ENCODE measurements around the gene SIRT2. TPM values are rescaled to one million over a fixed set of nuclear protein-coding genes. Genes with fewer than 3 reads are reported as not detected.

The SIRT2 gene
- total and polyA plus RNA-seq, 2 of the 13 experiments (the other 11 are each of a cell fraction or from before 2014, with no cell fraction given) = 22.3 to 26.1 TPM

DNA sequence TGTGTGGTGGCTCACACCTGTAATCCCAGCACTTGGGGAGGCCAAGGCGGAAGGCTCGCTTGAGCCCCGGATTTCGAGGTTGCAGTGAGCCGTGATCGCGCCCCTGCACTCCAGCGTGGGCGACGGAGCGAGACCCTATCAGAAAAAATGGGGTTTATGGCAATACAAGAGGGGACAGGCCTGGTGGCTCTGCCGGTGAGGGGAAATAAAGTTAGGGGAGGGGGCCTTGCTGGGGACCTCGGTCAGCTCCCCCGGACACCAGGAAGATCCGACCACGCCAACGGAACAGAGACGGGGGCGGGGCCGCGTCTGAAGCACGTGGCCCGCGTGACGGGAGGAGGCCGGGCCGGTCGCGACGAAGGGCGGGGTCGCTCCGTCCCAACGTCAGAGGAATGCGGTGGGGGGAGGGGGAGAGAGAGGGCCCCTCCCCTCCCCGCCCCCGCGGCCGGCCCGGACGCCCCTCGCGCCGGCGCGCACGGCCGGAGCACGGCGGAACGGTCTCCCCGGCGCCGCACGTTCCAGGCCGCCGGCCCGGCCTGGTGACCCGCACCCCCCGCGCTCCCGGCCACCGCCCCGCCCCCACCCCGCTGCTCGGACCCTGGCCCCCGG is 47.7 kb downstream of the SIRT2 start (continued):
- TF ChIP-seq, protein P1, sequence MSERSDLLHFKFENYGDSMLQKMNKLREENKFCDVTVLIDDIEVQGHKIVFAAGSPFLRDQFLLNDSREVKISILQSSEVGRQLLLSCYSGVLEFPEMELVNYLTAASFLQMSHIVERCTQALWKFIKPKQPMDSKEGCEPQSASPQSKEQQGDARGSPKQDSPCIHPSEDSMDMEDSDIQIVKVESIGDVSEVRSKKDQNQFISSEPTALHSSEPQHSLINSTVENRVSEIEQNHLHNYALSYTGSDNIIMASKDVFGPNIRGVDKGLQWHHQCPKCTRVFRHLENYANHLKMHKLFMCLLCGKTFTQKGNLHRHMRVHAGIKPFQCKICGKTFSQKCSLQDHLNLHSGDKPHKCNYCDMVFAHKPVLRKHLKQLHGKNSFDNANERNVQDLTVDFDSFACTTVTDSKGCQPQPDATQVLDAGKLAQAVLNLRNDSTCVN (CRISPR knock-in tag; IDR thresholded peaks at IDR 0.05; ENCODE audit: borderline replicate concordance) = no peak; the same call in 1 of the 2 replicates
- TF ChIP-seq, protein P2, sequence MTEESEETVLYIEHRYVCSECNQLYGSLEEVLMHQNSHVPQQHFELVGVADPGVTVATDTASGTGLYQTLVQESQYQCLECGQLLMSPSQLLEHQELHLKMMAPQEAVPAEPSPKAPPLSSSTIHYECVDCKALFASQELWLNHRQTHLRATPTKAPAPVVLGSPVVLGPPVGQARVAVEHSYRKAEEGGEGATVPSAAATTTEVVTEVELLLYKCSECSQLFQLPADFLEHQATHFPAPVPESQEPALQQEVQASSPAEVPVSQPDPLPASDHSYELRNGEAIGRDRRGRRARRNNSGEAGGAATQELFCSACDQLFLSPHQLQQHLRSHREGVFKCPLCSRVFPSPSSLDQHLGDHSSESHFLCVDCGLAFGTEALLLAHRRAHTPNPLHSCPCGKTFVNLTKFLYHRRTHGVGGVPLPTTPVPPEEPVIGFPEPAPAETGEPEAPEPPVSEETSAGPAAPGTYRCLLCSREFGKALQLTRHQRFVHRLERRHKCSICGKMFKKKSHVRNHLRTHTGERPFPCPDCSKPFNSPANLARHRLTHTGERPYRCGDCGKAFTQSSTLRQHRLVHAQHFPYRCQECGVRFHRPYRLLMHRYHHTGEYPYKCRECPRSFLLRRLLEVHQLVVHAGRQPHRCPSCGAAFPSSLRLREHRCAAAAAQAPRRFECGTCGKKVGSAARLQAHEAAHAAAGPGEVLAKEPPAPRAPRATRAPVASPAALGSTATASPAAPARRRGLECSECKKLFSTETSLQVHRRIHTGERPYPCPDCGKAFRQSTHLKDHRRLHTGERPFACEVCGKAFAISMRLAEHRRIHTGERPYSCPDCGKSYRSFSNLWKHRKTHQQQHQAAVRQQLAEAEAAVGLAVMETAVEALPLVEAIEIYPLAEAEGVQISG (CRISPR knock-in tag; IDR thresholded peaks at IDR 0.05) = no peak; the same call in 1 of the 2 replicates
- TF ChIP-seq KAT7 (CRISPR knock-in tag; IDR thresholded peaks at IDR 0.05; ENCODE audit: borderline replicate concordance) = no peak
- peak; percentile 50; the same call in 1 of the 2 replicates for TF ChIP-seq NFYC (CRISPR knock-in tag; IDR thresholded peaks at IDR 0.05)
- TF ChIP-seq, protein P3, sequence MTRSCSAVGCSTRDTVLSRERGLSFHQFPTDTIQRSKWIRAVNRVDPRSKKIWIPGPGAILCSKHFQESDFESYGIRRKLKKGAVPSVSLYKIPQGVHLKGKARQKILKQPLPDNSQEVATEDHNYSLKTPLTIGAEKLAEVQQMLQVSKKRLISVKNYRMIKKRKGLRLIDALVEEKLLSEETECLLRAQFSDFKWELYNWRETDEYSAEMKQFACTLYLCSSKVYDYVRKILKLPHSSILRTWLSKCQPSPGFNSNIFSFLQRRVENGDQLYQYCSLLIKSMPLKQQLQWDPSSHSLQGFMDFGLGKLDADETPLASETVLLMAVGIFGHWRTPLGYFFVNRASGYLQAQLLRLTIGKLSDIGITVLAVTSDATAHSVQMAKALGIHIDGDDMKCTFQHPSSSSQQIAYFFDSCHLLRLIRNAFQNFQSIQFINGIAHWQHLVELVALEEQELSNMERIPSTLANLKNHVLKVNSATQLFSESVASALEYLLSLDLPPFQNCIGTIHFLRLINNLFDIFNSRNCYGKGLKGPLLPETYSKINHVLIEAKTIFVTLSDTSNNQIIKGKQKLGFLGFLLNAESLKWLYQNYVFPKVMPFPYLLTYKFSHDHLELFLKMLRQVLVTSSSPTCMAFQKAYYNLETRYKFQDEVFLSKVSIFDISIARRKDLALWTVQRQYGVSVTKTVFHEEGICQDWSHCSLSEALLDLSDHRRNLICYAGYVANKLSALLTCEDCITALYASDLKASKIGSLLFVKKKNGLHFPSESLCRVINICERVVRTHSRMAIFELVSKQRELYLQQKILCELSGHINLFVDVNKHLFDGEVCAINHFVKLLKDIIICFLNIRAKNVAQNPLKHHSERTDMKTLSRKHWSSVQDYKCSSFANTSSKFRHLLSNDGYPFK (CRISPR knock-in tag; IDR thresholded peaks at IDR 0.05; ENCODE audit: borderline replicate concordance) = no peak
- TF ChIP-seq, protein P4, sequence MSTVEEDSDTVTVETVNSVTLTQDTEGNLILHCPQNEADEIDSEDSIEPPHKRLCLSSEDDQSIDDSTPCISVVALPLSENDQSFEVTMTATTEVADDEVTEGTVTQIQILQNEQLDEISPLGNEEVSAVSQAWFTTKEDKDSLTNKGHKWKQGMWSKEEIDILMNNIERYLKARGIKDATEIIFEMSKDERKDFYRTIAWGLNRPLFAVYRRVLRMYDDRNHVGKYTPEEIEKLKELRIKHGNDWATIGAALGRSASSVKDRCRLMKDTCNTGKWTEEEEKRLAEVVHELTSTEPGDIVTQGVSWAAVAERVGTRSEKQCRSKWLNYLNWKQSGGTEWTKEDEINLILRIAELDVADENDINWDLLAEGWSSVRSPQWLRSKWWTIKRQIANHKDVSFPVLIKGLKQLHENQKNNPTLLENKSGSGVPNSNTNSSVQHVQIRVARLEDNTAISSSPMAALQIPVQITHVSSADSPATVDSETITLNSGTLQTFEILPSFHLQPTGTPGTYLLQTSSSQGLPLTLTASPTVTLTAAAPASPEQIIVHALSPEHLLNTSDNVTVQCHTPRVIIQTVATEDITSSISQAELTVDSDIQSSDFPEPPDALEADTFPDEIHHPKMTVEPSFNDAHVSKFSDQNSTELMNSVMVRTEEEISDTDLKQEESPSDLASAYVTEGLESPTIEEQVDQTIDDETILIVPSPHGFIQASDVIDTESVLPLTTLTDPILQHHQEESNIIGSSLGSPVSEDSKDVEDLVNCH (CRISPR knock-in tag; IDR thresholded peaks at IDR 0.05) = no peak
- peak; percentile 62; the same call in 1 of the 2 replicates for TF ChIP-seq BRD4 (CRISPR knock-in tag; IDR thresholded peaks at IDR 0.05)
- TF ChIP-seq, protein P5, sequence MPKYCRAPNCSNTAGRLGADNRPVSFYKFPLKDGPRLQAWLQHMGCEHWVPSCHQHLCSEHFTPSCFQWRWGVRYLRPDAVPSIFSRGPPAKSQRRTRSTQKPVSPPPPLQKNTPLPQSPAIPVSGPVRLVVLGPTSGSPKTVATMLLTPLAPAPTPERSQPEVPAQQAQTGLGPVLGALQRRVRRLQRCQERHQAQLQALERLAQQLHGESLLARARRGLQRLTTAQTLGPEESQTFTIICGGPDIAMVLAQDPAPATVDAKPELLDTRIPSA (CRISPR knock-in tag; IDR thresholded peaks at IDR 0.05; ENCODE audit: borderline replicate concordance) = no peak
- TF ChIP-seq, protein P6, sequence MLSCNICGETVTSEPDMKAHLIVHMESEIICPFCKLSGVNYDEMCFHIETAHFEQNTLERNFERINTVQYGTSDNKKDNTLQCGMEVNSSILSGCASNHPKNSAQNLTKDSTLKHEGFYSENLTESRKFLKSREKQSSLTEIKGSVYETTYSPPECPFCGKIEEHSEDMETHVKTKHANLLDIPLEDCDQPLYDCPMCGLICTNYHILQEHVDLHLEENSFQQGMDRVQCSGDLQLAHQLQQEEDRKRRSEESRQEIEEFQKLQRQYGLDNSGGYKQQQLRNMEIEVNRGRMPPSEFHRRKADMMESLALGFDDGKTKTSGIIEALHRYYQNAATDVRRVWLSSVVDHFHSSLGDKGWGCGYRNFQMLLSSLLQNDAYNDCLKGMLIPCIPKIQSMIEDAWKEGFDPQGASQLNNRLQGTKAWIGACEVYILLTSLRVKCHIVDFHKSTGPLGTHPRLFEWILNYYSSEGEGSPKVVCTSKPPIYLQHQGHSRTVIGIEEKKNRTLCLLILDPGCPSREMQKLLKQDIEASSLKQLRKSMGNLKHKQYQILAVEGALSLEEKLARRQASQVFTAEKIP (CRISPR knock-in tag; IDR thresholded peaks at IDR 0.05; ENCODE audit: borderline replicate concordance) = no peak
- 0 out of 2 replicates have a peak, but pooled peaks have one; percentile 32 for TF ChIP-seq ZNF678 (CRISPR knock-in tag; IDR thresholded peaks at IDR 0.05)
- TF ChIP-seq ARHGAP35 (CRISPR knock-in tag; IDR thresholded peaks at IDR 0.05; ENCODE audit: borderline replicate concordance) = no peak; the same call in 1 of the 2 replicates
- TF ChIP-seq, protein P7, sequence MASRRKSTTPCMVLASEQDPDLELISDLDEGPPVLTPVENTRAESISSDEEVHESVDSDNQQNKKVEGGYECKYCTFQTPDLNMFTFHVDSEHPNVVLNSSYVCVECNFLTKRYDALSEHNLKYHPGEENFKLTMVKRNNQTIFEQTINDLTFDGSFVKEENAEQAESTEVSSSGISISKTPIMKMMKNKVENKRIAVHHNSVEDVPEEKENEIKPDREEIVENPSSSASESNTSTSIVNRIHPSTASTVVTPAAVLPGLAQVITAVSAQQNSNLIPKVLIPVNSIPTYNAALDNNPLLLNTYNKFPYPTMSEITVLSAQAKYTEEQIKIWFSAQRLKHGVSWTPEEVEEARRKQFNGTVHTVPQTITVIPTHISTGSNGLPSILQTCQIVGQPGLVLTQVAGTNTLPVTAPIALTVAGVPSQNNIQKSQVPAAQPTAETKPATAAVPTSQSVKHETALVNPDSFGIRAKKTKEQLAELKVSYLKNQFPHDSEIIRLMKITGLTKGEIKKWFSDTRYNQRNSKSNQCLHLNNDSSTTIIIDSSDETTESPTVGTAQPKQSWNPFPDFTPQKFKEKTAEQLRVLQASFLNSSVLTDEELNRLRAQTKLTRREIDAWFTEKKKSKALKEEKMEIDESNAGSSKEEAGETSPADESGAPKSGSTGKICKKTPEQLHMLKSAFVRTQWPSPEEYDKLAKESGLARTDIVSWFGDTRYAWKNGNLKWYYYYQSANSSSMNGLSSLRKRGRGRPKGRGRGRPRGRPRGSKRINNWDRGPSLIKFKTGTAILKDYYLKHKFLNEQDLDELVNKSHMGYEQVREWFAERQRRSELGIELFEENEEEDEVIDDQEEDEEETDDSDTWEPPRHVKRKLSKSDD (CRISPR knock-in tag; IDR thresholded peaks at IDR 0.05; ENCODE audit: low read depth) = peak; percentile 67; the same call in 1 of the 2 replicates

Measured in HepG2 (cell line).